Measurements from ENCODE around the gene FMR1NB.

The FMR1NB gene

DNA sequence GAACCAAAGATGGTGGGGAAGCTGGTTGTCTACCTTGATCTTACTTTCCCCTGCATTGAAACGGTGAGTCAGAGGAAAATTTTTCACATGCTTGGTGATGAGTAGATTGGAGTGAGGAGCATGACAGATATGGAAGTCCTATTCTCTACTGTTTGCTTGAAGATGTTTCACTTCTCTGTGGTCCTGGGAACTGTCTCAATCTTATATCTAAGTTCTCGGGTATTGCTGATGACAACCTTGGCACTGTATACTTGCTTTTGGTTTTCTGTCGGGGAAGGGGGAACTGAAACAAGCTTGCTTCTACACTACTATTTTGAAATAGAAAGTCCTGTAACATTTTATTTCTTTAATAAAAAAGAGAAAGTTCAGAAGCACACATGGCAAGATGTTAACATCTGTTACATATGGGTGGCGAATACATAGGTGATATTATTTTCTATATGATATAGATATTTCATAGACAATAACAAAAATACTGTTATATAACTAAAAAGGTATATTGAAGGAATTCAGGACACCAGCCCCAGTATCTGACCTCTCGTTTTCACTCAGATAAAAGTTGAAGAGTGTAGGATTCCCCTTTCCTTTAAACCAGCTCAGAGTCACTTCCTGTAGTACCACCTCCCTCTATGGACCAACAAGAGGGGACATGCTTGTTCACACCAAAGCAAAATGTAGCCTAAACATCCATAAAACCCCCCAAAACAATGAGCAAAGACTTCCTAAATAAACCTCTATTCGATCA is 88.8 kb downstream of the FMR1NB start:
- no peak for DNase-seq (ENCODE audit: low read depth in 2 of 2, low spot score in 1 of 2)

DNA sequence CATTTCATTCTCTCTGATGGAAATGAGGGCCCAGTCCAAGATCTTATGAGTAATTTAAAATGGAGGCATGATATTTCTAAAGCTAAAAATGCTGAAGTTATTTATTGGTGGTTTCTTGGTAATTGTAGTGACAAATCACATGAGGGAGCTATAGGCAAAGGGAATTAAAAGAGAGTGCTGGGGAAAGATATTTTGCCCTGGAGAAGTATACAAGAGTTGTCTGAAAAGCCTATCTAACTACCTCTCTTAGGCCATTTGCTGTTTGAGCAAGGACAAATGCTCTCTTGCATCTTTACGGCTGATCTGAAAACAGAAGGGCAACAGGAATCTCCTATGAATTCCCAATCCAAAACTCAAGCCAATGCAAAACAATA is 89.4 kb downstream of the FMR1NB start:
- no peak for DNase-seq (ENCODE audit: low read depth in 2 of 2, low spot score in 1 of 2)
